HepG2 (cell line): ENCODE results near the gene CNNM2. TPM values are rescaled to one million over a fixed set of nuclear protein-coding genes. Genes with fewer than 3 reads are reported as not detected.

ENCODE experiments used
- ARNT ChIP-seq: fragments of 450-650 bp; IDR thresholded peaks from 2 replicates; pipeline ENCODE4 v1.6.1; 2017
- ATF7 ChIP-seq, 2 experiments: fragments of 450-650 bp in 1 of 2; sonication (generic) in 1 of 2; formaldehyde crosslinking in 1 of 2; IDR thresholded peaks; 2 replicates each; pipeline versions ENCODE4 v1.4.0 to v1.6.1; 2016 to 2020; ENCODE audit warnings: antibody characterized with exemption in 1 of 2, mild to moderate bottlenecking in 1 of 2, missing genetic modification reagents in 1 of 2
- BORCS8-MEF2B ChIP-seq: sonication (generic); formaldehyde crosslinking; IDR thresholded peaks from 2 replicates; pipeline ENCODE4 v1.8.0; 2022; ENCODE audit warnings: mild to moderate bottlenecking, missing genetic modification reagents
- FLYWCH1 ChIP-seq: sonication (generic); formaldehyde crosslinking; IDR thresholded peaks from 2 replicates; pipeline ENCODE4 v1.8.1; 2023; ENCODE audit warnings: mild to moderate bottlenecking, missing genetic modification reagents
- FOXA1 ChIP-seq, 2 experiments: fragments of 450-650 bp in 1 of 2; sonication (generic) in 1 of 2; formaldehyde crosslinking in 1 of 2; IDR thresholded peaks; 2 replicates each; pipeline versions ENCODE4 v1.4.0 to v1.6.1; 2016 to 2020; ENCODE audit warnings: missing genetic modification reagents in 1 of 2
- FOXK2 ChIP-seq: fragments of 450-650 bp; IDR thresholded peaks from 2 replicates; pipeline ENCODE4 v1.6.1; 2016
- GPN1 ChIP-seq: sonication (generic); formaldehyde crosslinking; IDR thresholded peaks from 2 replicates; pipeline ENCODE4 v1.5.1; 2020; ENCODE audit warnings: missing genetic modification reagents, borderline replicate concordance
- HES4 ChIP-seq: sonication (generic); formaldehyde crosslinking; IDR thresholded peaks from 2 replicates; pipeline ENCODE4 v1.9.0; 2021; ENCODE audit warnings: mild to moderate bottlenecking, missing genetic modification reagents, borderline replicate concordance
- HOXD1 ChIP-seq: sonication (generic); formaldehyde crosslinking; IDR thresholded peaks from 2 replicates; pipeline ENCODE4 v1.5.0; 2020; ENCODE audit warnings: missing genetic modification reagents
- ISX ChIP-seq: sonication (generic); formaldehyde crosslinking; conservative IDR thresholded peaks from 2 replicates; pipeline ENCODE4 v1.5.0; 2020; ENCODE audit warnings: missing genetic modification reagents
- KLF15 ChIP-seq: sonication (generic); formaldehyde crosslinking; IDR thresholded peaks from 2 replicates; pipeline ENCODE4 v1.8.1; 2023; ENCODE audit warnings: borderline replicate concordance, mild to moderate bottlenecking, inconsistent platforms, missing genetic modification reagents, mixed read lengths
- MAZ ChIP-seq, 2 experiments: sonication (generic) in 1 of 2; formaldehyde crosslinking in 1 of 2; IDR thresholded peaks; 2 replicates each; pipeline versions ENCODE4 v1.5.0 to v1.6.1; 2012 to 2020; ENCODE audit warnings: low read depth in 2 of 2, mild to moderate bottlenecking in 2 of 2, borderline replicate concordance in 1 of 2, improper control_type of control experiment in 1 of 2, low read length in 1 of 2, missing genetic modification reagents in 1 of 2, moderate library complexity in 1 of 2
- MTA3 ChIP-seq: sonication (generic); formaldehyde crosslinking; IDR thresholded peaks from 2 replicates; pipeline ENCODE4 v1.4.0; 2020; ENCODE audit warnings: missing genetic modification reagents
- RXRB ChIP-seq: IDR thresholded peaks from 2 replicates; pipeline ENCODE4 v1.6.1; 2016; ENCODE audit warnings: borderline replicate concordance, missing genetic modification reagents, missing compliant biosample characterization
- SUZ12 ChIP-seq: fragments of 150-350 bp; IDR thresholded peaks from 2 replicates; pipeline ENCODE4 v1.6.1; 2014; ENCODE audit warnings: low read depth, low read length
- ZMYM2 ChIP-seq: sonication (generic); formaldehyde crosslinking; IDR thresholded peaks from 2 replicates; pipeline ENCODE4 v1.8.0; 2022; ENCODE audit warnings: mild to moderate bottlenecking, missing genetic modification reagents
- ZNF17 ChIP-seq: sonication (generic); formaldehyde crosslinking; IDR thresholded peaks from 2 replicates; pipeline ENCODE4 v1.5.0; 2020; ENCODE audit warnings: mild to moderate bottlenecking, missing genetic modification reagents
- ZNF180 ChIP-seq: sonication (generic); formaldehyde crosslinking; IDR thresholded peaks from 2 replicates; pipeline ENCODE4 v1.4.0; 2020; ENCODE audit warnings: low read depth, missing genetic modification reagents, borderline replicate concordance
- ZNF230 ChIP-seq: sonication (generic); formaldehyde crosslinking; IDR thresholded peaks from 2 replicates; pipeline ENCODE4 v1.4.0; 2020; ENCODE audit warnings: mild to moderate bottlenecking, missing genetic modification reagents
- ZNF333 ChIP-seq: sonication (generic); formaldehyde crosslinking; IDR thresholded peaks from 2 replicates; pipeline ENCODE4 v1.4.0; 2020; ENCODE audit warnings: mild to moderate bottlenecking, missing genetic modification reagents, borderline replicate concordance
- ZNF432 ChIP-seq: sonication (generic); formaldehyde crosslinking; IDR thresholded peaks from 2 replicates; pipeline ENCODE4 v1.5.0; 2020; ENCODE audit warnings: missing genetic modification reagents, mild to moderate bottlenecking, borderline replicate concordance
- ZNF451 ChIP-seq: sonication (generic); formaldehyde crosslinking; IDR thresholded peaks from 2 replicates; pipeline ENCODE4 v1.5.0; 2020; ENCODE audit warnings: mild to moderate bottlenecking, missing genetic modification reagents
- ZNF501 ChIP-seq: sonication (generic); formaldehyde crosslinking; IDR thresholded peaks from 2 replicates; pipeline ENCODE4 v1.5.1; 2020; ENCODE audit warnings: mild to moderate bottlenecking, moderate library complexity, missing genetic modification reagents
- ZNF552 ChIP-seq: sonication (generic); formaldehyde crosslinking; IDR thresholded peaks from 2 replicates; pipeline ENCODE4 v1.9.0; 2022; ENCODE audit warnings: missing genetic modification reagents, mild to moderate bottlenecking, borderline replicate concordance
- ZNF567 ChIP-seq: sonication (generic); formaldehyde crosslinking; IDR thresholded peaks from 2 replicates; pipeline ENCODE4 v1.8.1; 2023; ENCODE audit warnings: mild to moderate bottlenecking, missing genetic modification reagents, borderline replicate concordance
- ZNF570 ChIP-seq: sonication (generic); formaldehyde crosslinking; IDR thresholded peaks from 2 replicates; pipeline ENCODE4 v1.4.0; 2020; ENCODE audit warnings: mild to moderate bottlenecking, missing genetic modification reagents, borderline replicate concordance
- ZNF7 ChIP-seq: IDR thresholded peaks from 2 replicates; pipeline ENCODE4 v1.6.1; 2016; ENCODE audit warnings: missing biosample characterization, missing genetic modification reagents
- ZNF879 ChIP-seq: sonication (generic); formaldehyde crosslinking; IDR thresholded peaks from 2 replicates; pipeline ENCODE4 v1.8.1; 2023; ENCODE audit warnings: missing genetic modification reagents
- ZNF883 ChIP-seq: sonication (generic); formaldehyde crosslinking; IDR thresholded peaks from 2 replicates; pipeline ENCODE4 v1.5.1; 2020; ENCODE audit warnings: mild to moderate bottlenecking, missing genetic modification reagents; ENCODE audit errors: not compliant biosample characterization
- ZSCAN30 ChIP-seq: sonication (generic); formaldehyde crosslinking; IDR thresholded peaks from 2 replicates; pipeline ENCODE4 v1.5.0; 2020; ENCODE audit warnings: mild to moderate bottlenecking, missing genetic modification reagents
- polyA plus RNA-seq, 8 experiments: library from polyadenylated mRNA; depleted of rRNA in 3 of 8; stranded (reverse) in 7 of 8; unstranded in 1 of 8; fragments of >200 nt; fragmentation: Illumina TruSeq in 4 of 8; extraction: Trizol in 4 of 8; gene quantifications; 2 replicates each; pipeline versions ENCODE4 v1.2.1 to v1.2.3, GENCODE V29; 2011 to 2016; ENCODE audit warnings: low read depth in 4 of 8, missing spikeins in 1 of 8, mixed read lengths in 1 of 8; ENCODE audit not compliant: insufficient read depth in 1 of 8
- total RNA-seq, 5 experiments: library from RNA; depleted of rRNA; stranded (reverse); fragments of >200 nt; fragmentation: Illumina TruSeq; extraction: Trizol; gene quantifications; 2 replicates each; pipeline ENCODE4 v1.2.3, GENCODE V29; 2016; ENCODE audit warnings: low read depth in 1 of 5
- TF ChIP-seq, protein P1 (sequence below): sonication (generic); formaldehyde crosslinking; IDR thresholded peaks from 2 replicates; pipeline ENCODE4 v1.5.0; 2020; ENCODE audit warnings: missing genetic modification reagents

Gene CNNM2
- total and polyA plus RNA-seq, 2 of the 13 experiments (the other 11 are each of a cell fraction or from before 2014, with no cell fraction given), result 7.1 to 9.0 TPM

DNA sequence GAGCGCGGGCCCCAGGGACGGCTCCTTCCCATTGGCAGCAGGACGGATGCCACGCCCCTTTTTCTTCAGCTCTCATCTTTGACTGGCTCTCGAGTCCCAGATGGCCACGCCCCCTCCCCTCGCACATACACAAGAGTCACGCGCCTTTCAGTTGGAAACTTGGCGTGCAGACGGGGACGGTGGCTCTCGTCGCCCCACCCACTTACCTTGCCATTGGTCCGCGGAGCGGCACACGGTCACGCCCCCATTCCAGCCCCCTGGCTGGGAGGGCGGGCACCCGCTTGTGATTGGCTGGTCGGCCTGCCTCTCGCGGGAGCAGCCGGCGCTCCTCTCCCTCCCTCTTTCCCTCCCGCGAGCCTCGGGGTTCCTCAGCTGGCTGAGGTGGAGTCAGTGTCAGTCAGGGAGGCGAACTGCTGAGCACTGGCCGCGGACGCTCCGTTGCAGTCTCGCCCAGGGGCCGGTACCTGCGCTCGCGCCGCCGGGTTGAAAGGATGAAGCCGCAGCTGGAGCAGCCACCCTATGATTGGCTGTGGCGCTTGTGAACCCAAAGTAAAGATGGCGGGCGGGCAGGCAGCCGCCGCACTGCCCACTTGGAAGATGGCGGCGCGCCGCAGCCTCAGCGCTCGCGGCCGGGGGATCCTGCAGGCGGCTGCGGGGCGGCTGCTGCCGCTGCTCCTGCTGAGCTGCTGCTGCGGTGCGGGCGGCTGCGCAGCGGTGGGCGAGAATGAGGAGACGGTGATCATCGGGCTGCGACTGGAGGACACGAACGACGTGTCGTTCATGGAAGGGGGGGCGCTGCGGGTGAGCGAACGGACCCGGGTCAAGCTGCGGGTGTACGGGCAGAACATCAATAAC, at the start of gene CNNM2 (continued):
- TF ChIP-seq MAZ (IDR thresholded peaks at IDR 0.05; ENCODE audit: borderline replicate concordance, low read depth, low read length) (peak; percentile 88), MAZ (CRISPR knock-in tag; IDR thresholded peaks at IDR 0.05; ENCODE audit: low read depth) (peak; percentile 79), KLF15 (peak; percentile 77; the same call in 1 of the 2 replicates), FOXK2 (peak; percentile 98), ZNF17 (CRISPR knock-in tag) (no peak), ZNF883 (CRISPR knock-in tag) (no peak), ZNF432 (CRISPR knock-in tag) (no peak), ZNF7 (CRISPR knock-in tag) (no peak), ISX (CRISPR knock-in tag) (no peak), ZNF570 (CRISPR knock-in tag) (no peak), ZNF451 (CRISPR knock-in tag) (no peak), FLYWCH1 (CRISPR knock-in tag) (no peak), ATF7 (IDR thresholded peaks at IDR 0.05) (no peak), ATF7 (CRISPR knock-in tag; IDR thresholded peaks at IDR 0.05) (no peak), HES4 (CRISPR knock-in tag) (no peak), ZNF333 (no peak; the same call in 1 of the 2 replicates), ZNF879 (CRISPR knock-in tag) (no peak), RXRB (CRISPR knock-in tag) (no peak; the same call in 1 of the 2 replicates), SUZ12 (no peak), ZNF180 (CRISPR knock-in tag) (no peak), ZNF552 (CRISPR knock-in tag) (no peak), ZSCAN30 (CRISPR knock-in tag) (no peak), GPN1 (no peak), ZMYM2 (CRISPR knock-in tag) (no peak), ARNT (no peak), HOXD1 (CRISPR knock-in tag) (0 out of 2 replicates have a peak, but pooled peaks have one; percentile 21), ZNF501 (CRISPR knock-in tag) (peak; percentile 76), ZNF567 (CRISPR knock-in tag) (0 out of 2 replicates have a peak, but pooled peaks have one; percentile 62), ZNF230 (CRISPR knock-in tag) (no peak; the same call in 1 of the 2 replicates), MTA3 (CRISPR knock-in tag) (no peak), FOXA1 (IDR thresholded peaks at IDR 0.05) (no peak), FOXA1 (CRISPR knock-in tag; IDR thresholded peaks at IDR 0.05) (peak; percentile 35; the same call in 1 of the 2 replicates), BORCS8-MEF2B (CRISPR knock-in tag) (peak; percentile 50; the same call in 1 of the 2 replicates)
- TF ChIP-seq, protein P1, sequence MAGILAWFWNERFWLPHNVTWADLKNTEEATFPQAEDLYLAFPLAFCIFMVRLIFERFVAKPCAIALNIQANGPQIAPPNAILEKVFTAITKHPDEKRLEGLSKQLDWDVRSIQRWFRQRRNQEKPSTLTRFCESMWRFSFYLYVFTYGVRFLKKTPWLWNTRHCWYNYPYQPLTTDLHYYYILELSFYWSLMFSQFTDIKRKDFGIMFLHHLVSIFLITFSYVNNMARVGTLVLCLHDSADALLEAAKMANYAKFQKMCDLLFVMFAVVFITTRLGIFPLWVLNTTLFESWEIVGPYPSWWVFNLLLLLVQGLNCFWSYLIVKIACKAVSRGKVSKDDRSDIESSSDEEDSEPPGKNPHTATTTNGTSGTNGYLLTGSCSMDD (CRISPR knock-in tag), result no peak
